Right renal pelvis (tissue), 4 donors: Measurements from ENCODE around the gene PLTP. TPM values are rescaled to one million over a fixed set of nuclear protein-coding genes. Genes with fewer than 3 reads are reported as not detected.
A peak's percentile ranks its signal among the peaks of the same experiment; 100 is the strongest.
"Not testable (repeated sequence)": the region's sequence is repeated elsewhere in the genome, so short reads cannot be mapped to it uniquely, and the experiment has no call there.

Experiments
- DNase-seq, 4 donors: peaks; one replicate each; pipeline ENCODE4 v3.0.0-alpha.2; 2013; ENCODE audit warnings: low read depth in 4 of 4, low spot score in 3 of 4, missing footprints in 1 of 4
- polyA plus RNA-seq, 4 donors: library from polyadenylated mRNA; unstranded; fragments of 120-200 nt; gene quantifications; one replicate each; pipeline ENCODE4 v1.2.1, GENCODE V29; 2013; ENCODE audit not compliant: insufficient read length in 4 of 4

The PLTP gene
- polyA plus RNA-seq, 4 donors: 143 to 178 (median 150) TPM

- DNase-seq: peak; percentile 97 to 99 (median 99)
Observed at GRCh38 chr20:45880988-45881788, 30.8 kb downstream of the PLTP start, which contains the start of gene ZSWIM1. Gene ZSWIM1, plus strand, starts transcription at chr20:45881227. Its CDS starts 1,366 bp downstream, at chr20:45882593.

GRCh38 chr20:45878076-45878761 is 33.7 kb downstream of the PLTP start:
- DNase-seq: no peak

GRCh38 chr20:45874576-45874975 is 37.4 kb downstream of the PLTP start:
- no peak for DNase-seq

GRCh38 chr20:45874104-45874481 is 37.9 kb downstream of the PLTP start:
- DNase-seq: not testable (repeated sequence)

GRCh38 chr20:45873409-45874103 is 38.4 kb downstream of the PLTP start:
- no peak for DNase-seq

- DNase-seq: no peak
Observed at GRCh38 chr20:45872626-45873025, 39.3 kb downstream of the PLTP start.

GRCh38 chr20:45867819-45868176 is 44.2 kb downstream of the PLTP start:
- DNase-seq: no peak

GRCh38 chr20:45867136-45867818 is 44.7 kb downstream of the PLTP start:
- no peak for DNase-seq

- DNase-seq: no peak
Observed at GRCh38 chr20:45866454-45866853, 45.5 kb downstream of the PLTP start.

GRCh38 chr20:45863543-45864470 is 48.1 kb downstream of the PLTP start:
- DNase-seq: no peak

GRCh38 chr20:45861221-45862075 is 50.5 kb downstream of the PLTP start:
- DNase-seq: no peak

GRCh38 chr20:45860560-45861220 is 51.3 kb downstream of the PLTP start:
- no peak for DNase-seq

- peak in 1 of 4 donors; percentile 19 for DNase-seq
Observed at GRCh38 chr20:45859916-45860315, 52.0 kb downstream of the PLTP start.

GRCh38 chr20:45857882-45858216 is 54.1 kb downstream of the PLTP start:
- DNase-seq: no peak

GRCh38 chr20:45857114-45857881 is 54.7 kb downstream of the PLTP start, which contains the start of the genes ACOT8 and ZSWIM3:
Gene ACOT8, minus strand, starts transcription at chr20:45857392. Its CDS starts 77 bp downstream, at chr20:45857315.
Gene ZSWIM3, plus strand, starts transcription at chr20:45857614. Its CDS starts 212 bp downstream, at chr20:45857826.
- peak; percentile 100 for DNase-seq

- DNase-seq: no peak
Observed at GRCh38 chr20:45853484-45853883, 58.5 kb downstream of the PLTP start.

- no peak for DNase-seq
Observed at GRCh38 chr20:45852326-45852725, 59.6 kb downstream of the PLTP start.
